HG02571 (cell line): ENCODE data around the gene C14orf93.
A peak's percentile ranks its signal among the peaks of the same experiment; 100 is the strongest.
"Not testable (repeated sequence)": the region's sequence is repeated elsewhere in the genome, so short reads cannot be mapped to it uniquely, and the experiment has no call there.

Experiments used
- ATAC-seq: cut with Tn5 transposase; IDR thresholded peaks from one replicate; pipeline ENCODE4 v1.9.1; 2021; ENCODE audit warnings: mild to moderate bottlenecking, moderate library complexity; ENCODE audit not compliant: unreplicated experiment

The C14orf93 gene

DNA sequence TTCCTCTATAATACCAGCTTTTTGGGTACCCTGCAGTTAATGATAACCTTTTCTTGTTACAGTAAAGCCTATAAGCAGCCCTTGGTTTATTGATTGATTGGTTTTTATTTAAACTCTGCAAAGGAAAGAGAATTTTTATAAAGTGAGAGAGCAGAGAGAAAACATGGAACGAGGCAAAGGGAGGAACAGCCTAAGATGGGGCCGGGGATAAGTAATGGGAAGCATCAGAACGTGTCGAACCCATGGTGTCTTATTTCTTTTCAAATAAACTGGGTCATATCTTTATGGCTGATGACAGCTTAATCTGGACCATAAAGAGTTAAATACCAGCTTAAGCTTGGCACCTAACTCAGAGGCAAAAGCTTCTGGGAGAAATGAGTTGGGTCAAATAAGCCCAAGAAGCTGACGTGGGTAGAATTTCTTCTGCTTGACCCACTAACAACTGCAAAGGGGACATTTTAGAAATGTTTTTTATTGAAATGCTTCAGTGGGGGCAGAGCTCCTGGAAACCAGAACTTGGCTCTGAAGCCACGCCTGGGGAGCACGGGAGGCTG, 12.0 kb upstream of the C14orf93 start:
- no peak for ATAC-seq

DNA sequence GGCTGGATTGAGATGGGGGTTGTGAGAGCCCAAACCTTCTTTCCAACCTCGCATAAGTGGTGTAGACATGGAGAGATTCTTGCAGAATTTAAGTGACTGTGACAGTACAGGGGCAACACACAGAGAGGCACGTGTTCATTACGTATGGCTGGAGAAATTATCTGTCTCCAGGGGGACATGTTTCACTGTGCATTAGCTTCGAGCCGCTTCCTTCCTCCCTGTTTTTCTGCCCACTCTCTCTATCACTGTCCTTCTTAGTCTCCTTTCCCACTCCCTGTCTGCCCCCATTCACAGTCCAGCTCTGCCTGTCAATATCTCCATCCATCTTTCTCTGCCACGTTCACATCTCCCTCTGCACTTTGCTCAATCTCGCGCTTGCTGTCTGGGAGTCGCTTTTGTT, 11.5 kb upstream of the C14orf93 start:
- no peak for ATAC-seq

DNA sequence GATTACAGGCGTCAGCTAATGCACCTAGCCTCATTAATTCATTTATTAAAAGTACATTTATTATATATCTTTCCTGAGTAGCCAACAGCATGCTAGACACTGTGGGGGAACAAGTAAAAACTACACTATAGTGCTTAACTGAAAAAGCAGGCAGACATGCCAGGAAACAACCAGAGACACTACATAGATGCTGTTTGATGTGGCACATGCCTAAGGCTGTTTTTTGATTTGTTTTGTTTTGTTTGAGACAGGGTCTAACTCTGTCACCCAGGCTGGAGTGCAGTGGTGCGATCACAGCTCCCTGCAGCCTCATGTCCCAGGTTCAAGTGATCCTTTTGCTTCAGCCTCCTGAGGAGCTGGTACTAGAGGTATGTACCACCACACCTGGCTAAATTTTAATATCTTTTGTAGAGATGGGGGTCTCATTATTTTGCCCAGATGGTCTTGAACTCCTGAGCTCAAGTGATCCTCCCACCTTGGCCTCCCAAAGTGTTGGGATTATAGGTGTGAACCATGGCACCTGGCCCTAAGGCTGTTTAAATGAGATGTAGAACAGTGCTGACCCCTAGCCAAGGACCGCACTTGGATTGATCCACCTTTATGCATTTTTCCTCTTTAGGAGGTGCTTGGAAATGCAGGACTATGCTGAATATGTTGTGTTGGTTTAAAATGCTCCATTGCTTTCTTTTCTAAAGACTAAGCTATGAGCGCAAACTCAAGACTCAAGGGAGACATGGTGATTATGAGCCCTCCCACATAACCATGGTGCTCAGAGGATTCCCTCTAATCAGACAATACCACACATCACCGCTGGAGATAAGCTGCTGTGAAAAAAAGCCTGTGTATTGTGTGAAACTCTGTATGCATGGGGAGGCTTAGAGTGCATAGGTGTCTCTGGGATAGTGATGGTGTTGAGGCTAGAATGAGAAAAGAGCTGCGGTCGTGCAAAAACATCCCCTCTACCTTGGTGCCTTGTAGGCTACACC, 10.5 kb upstream of the C14orf93 start:
- no peak for ATAC-seq

DNA sequence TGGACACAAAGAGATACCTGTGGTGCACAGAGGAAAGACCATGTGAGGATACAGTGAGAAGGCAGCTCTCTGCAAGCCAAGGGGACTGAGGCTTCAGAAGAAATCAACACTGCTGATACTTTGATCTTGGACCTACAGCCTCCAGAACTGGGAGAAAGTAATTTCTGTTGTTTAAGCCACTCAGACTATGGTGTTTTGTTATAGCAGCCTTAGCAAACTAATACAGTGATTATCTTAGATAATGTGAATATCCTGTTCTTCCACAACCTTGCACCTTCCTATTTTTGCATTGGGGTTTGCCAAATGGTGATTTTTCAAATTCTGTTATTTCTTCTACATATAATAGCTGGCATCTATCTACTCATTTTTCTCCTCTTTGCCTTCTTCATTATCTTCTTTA, 8.2 kb upstream of the C14orf93 start:
- no peak for ATAC-seq

DNA sequence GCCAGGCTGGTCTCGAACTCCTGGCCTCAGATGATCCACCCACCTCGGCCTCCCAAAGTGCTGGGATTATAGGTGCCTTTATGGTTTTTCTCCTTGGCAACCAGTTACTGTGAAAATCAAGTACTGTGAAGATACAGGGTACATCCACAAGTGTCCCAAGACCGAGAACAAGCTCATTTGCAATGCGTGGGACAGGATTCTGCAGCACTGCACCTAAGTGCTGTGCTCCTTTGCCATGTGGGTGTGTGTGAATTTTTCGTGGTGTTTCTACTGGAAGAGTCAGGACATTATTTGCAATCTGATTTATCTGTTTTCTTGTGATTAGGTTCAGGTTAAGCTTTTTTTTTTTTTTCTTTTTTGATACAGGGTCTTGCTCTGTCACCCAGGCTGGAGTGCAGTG, 7.1 kb upstream of the C14orf93 start:
- no peak for ATAC-seq

DNA sequence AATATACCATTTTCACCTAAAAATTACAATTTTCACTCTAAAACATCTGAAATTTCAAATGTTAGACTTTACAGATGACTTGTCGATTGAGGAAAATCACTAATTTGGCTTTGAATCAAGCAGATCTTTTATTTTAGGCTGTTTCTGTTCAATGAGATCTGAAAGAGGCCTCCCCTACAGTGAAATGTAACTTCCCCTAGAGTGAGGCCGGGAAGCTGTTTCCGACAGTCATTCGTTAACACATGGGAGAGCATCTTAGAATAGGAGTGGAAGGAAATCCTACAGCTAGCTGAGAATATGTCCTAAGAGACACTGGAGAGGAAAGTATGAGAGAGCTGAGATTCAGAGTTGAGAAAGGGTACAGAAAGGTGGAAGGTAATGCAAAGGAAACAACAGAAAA, 5.7 kb upstream of the C14orf93 start:
- no peak for ATAC-seq

DNA sequence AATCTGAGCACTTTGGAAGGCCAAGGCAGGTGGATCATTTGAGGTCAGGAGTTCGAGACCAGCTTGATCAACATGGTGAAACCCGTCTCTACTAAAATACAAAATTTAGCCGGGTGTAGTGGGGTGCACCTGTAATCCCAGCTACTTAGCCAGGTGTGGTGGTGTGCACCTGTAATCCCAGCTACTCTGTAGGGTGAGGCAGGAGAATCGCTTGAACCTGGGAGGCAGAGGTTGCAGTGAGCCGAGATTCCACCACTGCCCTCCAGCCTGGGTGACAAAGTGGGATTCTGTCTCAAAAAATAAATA, 3.8 kb upstream of the C14orf93 start:
- ATAC-seq = not testable (repeated sequence)

DNA sequence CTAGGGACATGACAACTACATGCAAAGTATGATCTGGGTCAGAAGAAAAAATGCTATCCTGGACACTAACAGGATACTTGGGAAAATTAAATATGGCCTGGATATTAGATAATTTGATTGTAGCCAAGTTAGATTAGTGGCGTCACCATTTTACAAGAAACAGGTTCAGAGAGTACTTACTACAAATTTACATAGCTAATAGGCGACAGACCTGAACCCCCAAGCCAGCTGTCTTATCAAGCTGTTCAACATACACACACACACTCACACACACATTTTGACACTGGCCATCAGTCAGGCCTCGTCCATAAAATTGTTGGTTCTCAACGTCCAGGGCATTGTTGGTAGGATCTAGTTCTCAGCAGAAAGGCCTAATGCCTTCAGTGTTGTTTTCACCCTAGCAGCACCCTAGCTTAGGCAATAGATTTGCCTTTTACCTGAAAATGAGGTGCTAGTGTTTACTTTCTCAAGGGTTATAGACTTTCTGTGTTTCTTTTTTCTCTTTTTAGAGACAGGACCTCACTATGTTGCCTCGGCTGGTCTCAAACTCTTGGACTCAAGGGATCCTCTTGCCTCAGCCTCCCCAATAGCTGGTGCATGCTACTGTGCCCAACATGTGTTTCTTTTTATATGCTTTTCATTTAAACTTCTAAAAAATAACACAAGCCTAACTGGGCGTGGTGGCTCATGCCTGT, 3.3 kb upstream of the C14orf93 start:
- no peak for ATAC-seq

DNA sequence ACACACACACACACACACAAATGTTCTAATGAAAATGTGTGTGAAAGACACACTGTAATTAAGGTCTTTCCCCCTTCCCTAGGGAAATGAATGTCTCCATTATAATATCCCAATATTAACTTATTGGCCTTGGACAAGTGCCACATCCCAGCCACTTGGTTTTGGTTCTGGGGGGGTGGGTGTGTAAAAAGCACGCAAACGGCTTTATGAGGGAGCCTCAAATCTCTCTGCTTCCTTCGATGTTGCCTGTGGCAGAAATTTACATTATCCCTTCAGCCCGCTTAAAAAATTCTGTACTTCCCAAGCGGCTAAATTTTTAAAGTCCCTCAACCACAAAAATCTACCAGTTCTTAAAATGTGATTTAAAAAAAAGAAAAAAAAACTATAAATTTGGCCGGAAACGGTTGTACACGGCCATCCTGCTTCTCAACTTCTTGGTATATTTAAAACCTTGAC, 432 bp downstream of the C14orf93 start:
- no peak for ATAC-seq

DNA sequence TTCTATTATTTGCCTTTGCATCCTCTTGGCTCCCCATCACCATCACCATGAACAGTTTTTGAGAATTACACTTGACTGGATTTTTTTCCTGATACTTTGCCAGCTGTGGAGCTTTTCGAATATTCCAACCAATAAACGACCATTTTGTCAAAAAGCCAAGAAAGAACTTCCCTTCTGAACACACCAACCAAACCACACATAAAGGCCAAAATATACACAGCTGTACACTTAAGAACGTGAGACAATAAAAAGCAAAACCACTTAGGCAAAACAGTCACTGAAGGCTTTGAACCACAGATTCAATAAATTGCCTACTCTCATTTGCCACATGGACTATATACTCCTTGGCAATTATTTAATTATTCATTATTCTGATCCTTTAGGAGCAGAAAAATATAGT, 1.1 kb downstream of the C14orf93 start:
- no peak for ATAC-seq

DNA sequence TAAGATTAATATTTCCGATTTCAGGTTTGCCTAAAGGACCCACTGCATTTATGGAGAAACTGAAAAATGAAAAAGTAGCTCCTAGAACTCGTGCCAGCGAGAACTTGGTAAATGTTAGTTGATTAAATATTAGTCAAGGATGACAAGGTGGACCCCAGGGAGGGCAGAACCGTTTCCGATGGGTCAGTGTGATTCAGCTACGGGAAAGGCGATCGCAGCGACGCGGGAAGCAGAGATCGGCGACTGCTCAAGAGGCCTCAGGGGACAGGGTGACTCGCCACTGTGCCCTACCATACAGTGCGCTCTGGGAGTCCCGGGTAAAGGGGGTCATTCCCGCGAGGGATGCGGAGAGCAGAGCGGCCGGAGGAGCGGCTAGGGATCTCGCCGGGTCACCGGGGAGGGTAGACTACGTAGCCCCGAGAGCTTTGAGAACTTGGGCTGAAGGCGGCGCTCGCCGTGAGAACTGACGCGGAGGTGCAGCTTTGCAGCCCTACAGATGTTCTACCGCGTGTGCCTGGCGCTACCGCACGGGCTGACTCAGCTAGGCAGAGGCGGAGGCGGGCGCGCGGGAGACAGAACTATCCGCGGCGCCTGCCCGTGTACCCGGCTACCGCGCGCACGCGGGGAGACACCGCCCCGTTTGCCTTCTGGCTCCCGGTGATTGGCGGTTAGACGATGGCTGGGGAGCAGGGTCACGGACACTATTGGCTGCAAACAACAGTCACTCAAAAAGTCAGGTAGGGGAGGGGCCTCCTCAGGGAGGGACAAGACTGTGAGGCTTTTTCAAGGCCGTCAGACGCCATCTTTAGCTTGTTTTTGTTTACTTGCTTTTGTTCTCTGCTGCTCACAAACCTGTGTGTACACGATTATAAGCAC, 3.2 kb downstream of the C14orf93 start:
- ATAC-seq = peak; percentile 94

DNA sequence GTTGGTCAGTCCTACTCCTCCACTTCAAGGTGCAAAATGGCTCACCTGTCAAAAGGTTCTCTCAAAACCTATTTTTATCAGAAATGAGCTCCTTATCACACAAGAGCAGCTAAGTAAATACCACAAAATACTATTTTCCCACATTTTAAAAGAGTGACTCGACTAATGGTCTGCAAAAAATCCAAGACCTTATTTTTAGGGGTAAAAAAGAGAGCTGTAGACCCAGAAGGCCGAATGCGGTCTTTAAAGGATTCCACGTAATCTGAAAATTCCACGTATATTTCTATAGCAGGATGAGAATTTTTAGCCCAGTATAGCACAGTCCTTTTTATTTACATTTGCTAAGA, 3.8 kb downstream of the C14orf93 start:
- ATAC-seq = no peak

DNA sequence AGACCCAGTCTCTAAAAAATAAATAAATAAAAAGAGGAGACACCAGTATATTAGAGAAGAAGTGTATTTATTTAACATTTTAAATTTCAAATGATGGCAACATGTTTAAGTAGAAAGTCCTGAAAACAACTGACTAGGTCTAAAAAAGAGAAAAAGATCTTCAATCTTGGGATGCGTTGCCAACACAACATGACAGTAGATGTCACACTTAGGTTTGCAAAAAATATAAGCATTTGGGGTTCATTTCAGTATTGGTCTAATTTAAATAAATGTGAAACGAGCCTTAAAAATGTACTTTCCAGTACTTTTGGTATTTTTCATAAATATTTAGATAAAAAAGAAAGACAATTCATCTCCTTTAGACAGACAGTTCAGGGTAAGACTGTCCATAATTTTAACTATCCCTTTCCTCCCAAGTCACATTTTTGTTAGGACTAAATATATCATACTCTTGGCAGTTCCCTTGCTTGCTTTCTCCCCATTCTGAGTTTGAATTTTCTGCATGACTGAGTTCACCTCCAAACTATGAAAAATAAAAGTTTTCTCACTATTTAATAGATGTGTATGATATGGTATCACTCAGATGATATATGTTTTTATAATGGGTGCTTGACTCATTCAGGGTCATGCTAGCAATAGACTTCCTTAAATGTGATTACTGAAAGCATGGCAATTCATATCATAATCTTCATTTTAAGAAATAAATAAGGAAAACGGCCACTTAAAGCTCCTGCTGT, 4.3 kb downstream of the C14orf93 start:
- ATAC-seq = no peak

DNA sequence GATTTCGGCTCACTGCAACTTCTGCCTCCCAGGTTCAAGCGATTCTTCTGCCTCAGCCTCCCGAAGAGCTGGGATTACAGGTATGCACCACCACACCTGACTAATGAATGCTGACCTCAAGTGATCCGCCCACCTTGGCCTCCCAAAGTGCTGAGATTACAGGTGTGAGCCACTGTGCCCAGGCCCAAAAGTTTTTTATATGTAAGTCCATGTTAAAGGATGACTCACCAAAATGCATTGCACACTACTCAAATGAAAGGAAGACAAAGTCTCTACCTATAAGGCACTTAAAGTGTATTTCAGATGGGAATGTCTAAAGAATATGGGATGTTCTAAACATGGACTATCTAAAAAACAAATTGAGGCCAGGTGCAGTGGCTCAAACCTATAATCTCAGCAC, 5.7 kb downstream of the C14orf93 start:
- ATAC-seq = not testable (repeated sequence)

DNA sequence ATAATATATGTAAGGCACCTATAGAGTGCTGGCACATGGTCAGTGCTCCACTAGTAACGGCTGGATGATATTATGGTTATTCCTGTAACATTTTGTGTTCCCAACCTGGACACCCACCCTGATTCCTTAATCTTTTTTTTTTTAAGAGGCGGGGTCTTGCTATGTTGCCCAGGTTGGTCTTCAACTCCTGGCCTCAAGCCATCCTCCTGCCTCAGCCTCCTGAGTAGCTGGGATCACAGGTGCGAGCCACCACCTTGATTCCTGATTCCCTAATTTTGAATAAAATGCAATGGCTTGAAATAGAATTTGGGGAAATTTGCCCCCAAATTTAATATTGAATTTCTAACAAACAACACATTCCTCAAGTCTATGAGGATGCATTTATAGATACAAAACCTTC, 7.4 kb downstream of the C14orf93 start:
- ATAC-seq = no peak

DNA sequence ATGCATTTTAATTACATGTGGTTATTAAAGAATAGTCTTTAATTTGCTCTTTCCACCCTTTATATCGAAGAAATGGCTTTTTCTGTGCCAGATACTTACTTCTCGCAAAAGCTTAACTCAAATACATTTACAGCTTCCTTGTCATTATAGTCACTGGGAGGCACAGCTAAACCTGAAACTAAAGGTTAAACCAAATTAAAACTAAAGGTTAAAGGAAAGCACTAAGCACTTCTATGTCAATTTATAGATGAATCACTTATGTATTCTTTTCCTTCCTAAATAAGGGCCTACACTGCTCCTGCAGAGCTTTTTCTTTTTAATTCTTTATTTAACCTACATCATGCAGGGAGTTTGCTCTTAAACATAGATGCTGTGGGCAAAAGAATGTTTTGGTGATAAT, 9.1 kb downstream of the C14orf93 start:
- no peak for ATAC-seq

DNA sequence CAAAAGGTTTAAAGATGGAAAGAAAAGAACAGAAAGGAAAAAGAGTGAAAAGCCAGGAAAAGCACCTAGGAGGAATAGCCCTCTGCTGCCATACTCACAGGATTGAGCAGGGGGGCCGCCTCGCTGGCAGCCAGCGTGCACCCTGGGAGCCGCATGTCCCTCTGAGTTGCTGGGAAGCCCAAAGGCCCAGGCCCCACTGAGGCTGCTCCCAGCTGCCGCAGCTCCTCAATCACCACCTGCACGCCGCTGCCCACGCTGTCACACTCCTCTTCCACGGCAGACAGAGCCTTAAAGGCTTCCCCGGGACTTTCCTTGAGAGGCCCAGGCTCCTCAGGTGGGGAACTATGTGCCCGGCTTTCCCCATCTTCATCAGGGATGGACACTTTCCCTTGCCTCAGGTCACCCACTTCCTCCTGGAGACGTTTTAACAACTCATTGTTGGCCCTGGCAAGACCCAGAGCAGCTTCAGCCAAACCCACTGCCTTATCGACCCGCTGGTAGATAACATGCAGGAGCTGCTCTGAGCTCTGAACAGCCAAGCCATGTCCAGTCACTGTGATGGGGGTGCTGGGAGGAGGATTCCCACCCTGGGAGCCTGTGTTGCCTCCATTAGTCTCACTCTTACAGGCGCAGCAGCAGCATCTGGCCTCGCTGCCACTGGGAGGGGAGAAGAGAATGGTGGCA, 11.5 kb downstream of the C14orf93 start:
- ATAC-seq = no peak

DNA sequence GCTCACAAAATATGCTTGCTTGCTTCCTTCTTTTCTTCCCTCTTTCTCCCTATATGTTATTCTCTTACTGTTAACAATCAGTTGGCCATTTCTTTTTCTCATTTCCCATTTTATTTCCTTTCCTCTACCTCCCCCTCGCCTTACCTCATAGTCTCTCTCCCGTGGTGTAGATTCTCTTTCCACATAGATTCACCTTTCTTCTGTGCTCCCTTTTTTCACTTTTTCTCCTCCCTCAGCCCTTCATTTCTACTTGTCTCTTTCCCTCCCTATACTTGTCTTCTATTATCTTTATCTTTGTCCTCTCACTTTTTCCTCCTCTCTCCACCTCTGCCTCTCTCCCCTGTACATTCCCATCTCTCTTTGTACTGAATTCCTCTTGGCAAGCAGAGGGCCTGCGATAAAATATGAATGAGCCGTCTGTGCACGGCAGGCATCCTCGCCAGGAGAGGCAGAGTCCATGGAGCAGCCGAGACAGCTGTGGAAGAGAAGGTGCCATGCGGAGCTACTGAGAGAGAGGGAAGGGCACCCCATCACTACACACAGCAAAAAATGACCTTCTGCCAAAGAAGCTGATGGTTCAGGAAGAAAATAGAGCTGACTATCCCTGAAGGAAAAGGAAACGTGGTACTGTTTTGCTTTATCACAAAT, 12.1 kb downstream of the C14orf93 start:
- ATAC-seq = no peak
